SIG-M5 (cell line): Measurements from ENCODE around the gene UACA.
A peak's percentile ranks its signal among the peaks of the same experiment; 100 is the strongest.
"Not testable (repeated sequence)": the region's sequence is repeated elsewhere in the genome, so short reads cannot be mapped to it uniquely, and the experiment has no call there.

Experiments
- DNase-seq: peaks from one replicate; lab custom pipeline; 2025; lab: John Stamatoyannopoulos, UW

The UACA gene

DNA sequence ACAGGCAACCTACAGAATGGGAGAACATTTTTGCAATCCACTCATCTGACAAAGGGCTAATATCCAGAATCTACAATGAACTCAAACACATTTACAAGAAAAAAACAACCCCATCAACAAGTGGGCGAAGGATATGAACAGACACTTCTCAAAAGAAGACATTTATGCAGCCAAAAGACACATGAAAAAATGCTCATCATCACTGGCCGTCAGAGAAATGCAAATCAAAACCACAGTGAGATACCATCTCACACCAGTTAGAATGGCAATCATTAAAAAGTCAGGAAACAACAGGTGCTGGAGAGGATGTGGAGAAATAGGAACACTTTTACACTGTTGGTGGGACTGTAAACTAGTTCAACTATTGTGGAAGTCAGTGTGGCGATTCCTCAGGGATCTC, 100.3 kb downstream of the UACA start:
- DNase-seq: not testable (repeated sequence)

DNA sequence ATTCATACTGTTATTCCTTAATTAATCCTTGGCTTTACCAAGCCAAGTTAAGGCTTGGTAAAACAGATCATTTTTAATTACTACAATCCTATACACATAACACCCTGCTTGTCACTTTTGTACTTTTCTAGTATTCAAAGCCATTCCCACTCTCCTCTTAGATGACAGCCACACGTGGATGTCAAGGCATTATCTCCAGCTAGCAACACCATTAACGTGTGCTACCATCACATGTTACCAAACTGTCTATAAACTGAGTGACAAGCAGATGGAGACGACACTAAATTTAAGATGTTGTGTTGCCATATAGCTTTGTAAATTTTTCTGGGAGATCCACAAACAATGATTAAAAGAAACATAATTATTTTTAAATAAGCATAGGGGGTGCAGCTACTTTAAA, 103.7 kb downstream of the UACA start:
- DNase-seq: no peak

DNA sequence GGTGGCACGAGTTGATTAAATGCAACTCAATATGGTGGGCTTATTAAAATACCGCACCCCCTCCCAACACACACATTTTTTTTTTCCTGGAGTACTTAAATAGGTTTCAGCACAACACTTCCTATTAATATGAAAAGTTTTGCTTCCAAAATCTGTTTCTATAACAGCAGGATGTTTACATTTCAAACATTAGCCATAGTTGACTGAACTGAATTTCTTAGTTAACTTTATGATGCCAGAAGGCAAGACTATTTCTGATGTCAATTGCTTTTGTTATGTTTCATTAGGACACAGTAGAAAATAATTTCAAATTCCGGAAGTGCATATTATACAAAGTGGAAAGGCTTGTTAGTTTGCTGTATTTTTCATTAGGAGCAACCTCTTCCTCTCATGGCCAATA, 104.7 kb downstream of the UACA start:
- DNase-seq: no peak

DNA sequence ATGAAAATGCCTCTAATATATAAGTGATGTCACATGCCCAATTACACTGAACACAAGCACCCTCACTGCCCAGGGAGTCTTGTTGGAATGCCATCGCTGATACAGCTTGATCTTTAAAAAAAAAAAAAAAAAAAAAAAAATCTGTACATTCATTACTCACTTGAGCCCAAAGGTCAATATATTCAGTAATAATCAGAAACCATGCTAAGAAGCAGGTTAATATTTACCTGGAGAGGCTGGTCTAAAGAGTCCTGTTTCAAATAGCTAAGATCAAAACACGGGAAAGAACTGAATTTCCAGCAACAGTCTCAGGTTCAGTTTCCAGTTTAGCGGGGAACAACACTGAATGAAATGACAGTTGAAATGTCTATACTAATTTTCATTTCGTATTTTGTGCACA, 109.9 kb downstream of the UACA start:
- DNase-seq: no peak

DNA sequence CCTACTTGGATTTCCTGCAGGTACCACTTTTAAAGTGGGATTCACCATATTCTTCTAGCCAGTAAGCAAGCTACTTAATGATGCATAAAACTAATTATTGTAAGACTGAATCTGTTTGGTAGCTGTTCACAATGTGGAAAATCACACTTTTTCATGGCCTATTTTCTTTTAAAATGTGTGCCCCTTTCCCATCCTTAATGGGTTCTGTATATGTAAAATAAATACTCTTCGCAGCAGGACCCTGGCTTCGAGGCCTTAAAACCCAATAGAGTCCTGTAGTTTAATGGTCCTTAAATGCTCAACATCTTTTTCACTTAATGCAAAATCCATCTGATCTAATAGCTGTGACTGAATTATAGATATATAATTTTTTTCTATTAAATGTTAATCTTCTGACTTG, 111.0 kb downstream of the UACA start:
- DNase-seq: no peak

DNA sequence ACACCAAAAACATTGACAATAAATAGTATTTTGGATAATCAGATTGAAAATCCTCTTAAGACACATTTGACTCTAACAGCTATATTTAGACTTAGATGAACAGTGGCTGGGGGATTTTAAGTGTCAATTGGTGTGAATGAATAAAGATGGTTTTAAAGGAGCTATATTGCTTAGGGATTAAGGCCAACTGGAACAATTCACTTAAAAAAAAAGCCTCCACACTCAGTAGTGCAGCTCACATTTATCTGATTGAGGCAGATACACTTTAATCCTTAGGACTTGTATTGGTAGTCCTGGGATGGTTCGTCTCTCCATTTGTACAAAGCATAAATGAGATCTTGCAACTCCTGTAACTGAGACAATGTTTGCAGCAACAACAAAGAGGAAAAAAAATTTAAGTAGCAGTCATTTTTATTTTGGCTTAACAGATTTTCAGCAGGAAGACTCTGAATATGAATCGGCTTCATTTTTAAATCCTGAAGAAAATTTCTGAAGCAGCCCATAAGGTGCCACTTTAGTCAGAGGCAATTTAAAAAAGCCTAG, 112.0 kb downstream of the UACA start:
- no peak for DNase-seq

DNA sequence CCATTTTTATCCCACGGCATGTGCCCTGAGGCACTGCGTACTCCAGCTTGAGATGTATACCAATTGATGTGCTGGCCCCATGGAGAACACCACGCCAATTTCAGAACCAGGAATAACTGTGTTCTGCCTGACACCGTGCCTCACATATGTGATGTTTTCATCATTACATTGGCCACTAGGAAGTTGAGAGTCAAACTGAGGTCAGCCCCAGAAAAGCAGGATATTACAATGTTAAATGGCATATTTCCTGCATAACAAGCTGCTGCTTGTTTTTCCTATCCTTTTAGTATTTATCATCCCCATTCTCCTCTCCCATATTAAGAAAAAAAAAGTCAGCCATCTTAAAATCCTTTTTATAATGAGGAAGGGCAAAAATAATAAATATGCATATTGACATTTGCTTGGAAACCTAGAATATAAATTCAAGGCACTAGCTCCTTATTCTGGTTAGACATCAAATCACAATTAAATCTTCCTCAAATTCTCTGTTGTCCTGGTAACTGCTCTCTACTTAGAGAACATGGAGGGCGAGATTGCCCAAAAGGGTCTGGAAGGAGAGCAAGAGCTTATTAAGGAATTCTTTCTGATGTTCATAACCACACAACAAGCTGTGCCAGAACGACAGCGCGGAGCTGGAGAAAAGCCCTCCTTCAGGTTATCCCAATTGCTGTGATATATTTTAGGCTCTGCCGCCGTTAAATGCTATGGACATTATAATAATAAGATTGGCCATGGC, 112.6 kb downstream of the UACA start:
- DNase-seq: no peak

DNA sequence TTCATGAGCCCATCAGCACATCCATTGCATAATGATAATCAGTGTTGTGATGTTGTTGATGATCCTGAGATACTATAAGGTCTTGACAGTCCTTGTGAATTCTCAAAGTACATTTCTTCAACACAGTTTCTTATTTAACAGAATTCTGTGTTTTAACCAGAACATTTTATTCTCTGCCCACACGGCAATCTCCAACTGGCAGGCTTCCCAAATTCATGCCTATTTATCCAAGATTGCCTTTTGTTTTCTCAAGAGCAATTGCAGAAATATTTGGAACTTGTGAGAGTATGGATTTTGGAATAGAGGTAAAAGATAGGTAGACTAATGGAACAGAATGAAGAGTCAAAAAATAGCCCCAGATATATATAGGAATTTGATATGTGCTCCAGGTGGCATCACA, 116.0 kb downstream of the UACA start:
- no peak for DNase-seq

DNA sequence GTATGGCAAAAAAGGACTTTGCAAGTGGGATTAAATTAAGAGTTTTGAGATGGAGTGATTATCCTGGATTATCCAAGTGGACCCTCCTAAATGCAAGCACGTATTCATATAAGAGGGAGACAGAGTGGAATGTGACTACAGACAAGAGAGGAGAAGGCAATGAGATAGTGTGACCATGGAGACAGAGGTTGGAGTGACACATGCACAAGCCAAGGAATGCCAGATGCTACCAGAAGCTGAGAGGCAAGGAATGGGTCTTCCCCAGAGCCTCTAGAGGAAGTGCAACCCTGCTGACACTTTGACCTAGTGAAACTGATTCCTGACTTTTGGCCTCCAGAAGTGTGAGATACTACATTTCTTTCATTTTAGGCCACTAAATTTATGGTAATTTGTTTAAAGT, 117.2 kb downstream of the UACA start:
- DNase-seq: no peak

DNA sequence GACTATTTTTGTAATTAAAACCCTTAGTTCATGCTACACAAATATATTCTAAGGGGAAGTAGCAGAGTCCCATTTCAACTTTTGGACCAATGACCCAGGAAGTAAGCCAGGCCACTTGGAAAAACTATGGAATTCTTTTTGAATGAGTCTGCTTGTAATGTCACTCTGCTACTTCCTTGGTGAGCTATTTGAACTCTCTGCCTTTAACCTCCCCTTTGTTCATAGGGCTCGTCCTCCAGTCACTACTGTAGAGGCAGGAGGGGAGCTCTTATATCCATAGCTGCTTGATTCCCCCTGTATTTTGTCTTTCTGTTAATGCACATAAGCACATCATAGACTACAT, 119.6 kb downstream of the UACA start:
- no peak for DNase-seq

DNA sequence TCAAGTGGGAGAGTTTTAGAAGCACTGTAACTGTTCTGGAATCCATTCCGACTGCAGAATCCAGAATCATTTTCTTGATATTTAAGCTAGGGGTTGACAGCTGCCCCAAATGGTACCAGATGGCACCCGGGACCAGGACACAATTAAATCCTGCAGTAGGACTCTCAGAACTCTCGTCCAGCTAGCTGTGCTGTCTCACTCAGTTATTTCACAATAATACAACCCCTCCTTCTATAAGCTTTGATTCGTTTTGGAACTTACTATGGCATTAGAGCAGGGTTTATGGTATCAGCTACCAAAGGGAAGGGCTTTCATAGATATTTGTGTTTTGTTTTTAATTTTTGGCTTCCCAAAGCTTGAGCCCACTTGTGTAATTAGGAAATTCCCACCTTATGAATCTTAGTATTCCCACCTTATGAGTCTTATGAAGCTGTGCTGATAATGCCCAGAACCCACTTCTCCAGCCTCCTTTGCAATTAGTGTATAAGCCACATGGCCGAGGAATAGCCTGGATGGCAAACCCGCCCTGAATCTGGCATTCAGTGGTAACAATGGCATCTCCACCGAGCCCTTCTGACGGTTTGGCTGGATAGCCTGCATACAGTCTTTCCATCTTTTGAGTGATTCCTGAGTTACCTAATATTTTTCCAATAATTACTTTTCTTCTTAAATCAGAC, 120.1 kb downstream of the UACA start:
- DNase-seq: no peak

DNA sequence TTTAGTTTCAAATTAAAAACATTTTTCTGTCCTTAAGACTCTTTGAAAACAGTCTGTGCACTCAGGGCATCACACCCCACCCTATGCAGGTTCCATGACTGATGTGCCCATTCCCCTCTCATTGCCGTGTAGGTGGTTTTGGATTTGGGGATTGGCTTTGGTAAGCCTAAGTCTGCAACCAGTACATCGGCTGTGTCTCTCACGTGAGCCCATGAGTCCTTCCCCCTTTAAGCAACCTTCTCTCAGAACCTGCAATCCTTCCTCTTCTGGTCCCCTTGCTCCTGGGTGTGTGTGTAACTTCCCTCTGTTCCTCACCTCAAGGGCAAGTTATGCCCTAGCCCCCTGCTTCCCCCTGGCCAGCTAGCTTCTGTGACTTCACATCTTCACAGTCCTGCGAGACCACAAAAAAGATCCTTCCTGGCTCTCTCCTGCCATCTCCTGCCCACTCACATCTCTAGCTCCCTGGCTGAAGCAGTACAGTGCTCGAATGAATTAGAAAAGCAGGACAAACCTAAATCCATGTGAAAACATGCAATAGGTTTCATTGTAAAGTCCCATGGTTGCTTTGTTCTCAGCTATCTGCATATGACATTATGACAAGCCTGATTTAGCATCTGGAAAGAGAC, 126.7 kb downstream of the UACA start:
- DNase-seq: peak; percentile 60

DNA sequence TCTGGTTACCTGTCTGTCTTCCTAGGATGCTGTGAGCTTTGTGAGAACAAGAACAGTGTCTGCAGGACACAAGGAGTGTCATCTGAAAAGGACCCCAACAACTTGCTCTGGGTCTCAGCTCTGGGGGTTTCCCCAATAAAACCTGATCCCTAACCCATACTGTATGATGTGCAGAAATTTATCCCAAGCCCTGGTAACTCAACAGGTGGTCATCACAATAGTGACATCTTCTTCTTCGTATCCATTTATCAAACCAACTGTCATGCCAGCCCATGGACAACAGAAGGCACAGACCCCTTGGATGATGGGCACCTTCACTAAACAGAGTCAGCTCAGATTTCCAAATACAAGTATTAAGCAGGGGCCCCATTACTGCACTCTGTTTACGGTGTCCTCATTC, 127.5 kb downstream of the UACA start:
- DNase-seq: no peak

DNA sequence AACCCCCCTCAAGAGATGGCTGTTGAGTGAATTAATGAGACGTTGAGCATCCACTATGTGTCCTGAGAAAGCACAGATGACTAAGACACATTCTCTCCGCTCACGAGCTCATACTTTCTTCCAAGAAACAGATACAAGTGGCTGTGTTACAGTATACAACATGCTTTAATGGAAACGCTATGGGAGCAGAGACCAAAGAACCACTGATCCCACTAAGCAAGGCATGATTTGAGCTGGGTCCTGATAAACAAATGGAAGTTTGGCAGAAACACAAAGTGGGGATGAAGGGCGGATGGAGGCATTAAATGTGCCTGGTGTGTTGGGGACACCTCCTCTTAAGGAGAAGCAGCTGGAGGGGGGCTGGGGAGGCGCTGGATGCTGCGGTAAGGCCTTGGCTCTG, 129.4 kb downstream of the UACA start:
- DNase-seq: no peak

DNA sequence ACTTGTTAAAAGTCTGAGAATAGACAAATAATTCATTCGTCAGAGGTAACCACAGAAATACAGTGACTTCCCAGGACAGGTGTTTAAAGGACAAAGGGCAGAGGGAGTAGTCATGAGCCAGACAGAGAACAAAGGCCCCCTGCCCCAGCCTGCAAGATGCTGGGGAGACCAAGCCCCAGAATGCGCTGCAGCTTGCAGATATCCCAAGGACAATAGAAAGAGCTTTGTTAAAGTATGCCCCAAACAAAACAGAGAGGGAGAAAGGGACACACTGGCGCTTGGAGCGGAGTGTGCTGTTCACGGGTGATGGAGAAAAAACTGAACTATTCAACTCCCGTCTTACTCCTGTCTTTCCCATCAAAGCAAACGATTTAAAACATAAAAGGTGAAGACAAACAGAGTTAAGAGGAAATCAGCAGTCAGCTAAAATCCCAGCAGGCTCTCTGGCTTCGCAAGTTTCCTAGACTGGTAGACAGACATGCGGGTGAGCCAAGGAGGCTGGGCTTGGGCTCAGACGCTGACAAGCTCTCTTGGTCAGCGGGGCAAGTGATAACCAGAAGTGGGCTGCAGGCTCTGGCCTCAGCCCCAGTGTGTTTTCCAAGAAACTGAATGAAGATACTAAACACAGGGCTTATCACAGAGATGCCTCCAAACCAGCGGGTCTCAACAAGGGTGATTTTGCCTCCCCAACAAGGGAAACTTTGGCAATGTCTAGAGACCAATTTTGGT, 130.1 kb downstream of the UACA start:
- DNase-seq: no peak

DNA sequence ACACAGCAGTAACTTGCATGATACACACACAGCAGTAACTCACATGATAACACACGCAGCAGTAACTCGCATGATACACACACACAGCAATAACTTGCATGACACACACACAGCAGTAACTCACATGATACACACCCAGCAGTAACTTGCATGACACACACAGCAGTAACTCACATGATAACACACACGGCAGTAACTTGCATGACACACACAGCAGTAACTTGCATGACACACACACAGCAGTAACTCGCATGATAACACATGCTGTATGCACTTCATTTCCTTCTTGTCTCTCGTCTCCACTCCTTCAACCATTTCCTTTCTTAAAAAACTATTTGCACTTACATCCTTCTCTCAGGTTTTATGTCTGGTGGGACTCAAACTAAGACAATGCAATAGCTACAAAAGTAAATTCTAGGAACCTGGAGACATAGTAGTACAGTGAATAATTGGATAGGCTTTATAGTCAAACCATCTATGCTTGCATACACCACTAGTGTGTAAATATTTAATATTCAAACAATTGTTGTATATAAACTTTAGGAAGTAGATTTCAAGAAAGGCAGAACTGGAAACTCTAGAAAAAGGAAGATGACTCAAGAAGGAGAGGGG, 130.8 kb downstream of the UACA start:
- peak; percentile 46 for DNase-seq

DNA sequence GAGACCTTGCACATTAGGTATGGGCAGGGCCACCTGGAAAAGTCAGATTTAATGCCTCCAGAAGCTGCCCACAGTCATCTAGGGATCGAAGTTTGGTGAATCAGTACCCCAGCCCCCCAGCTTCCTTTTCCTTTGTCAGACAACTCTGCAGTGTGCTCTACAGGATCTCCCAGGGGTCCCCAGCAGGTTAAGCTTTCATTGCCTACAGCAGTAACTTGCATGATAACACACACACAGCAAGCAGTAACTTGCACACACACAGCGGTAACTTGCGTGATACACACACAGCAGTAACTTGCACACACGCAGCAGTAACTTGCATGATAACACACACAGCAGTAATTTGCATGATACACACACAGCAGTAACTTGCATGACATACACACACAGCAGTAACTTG, 131.3 kb downstream of the UACA start:
- no peak for DNase-seq

DNA sequence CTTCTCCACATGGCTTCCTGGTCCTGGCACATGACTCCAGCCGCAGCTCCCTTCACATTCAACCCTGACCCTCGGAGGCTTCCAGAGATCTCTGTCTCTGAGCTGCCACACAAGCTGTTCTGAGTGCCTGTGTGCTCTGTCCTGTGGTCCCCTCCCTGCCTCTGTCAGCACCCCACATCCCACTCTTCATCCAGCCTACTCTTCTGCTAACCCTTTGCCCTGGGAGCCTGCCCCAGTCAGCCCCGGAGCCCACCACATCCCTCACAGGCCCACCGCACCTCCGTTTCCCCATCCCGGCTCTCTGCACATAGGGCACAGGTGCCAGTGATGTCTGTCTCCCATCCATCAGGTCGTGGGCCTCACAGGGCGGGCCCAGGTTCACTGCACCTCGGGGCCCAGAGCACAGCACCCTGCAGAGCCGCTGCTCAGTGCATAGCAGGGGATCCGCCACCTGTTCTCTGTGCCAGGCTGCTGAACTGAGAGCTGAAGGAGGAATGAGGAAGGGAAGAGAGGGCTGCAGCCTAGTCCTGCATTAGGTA, 133.6 kb downstream of the UACA start:
- no peak for DNase-seq

DNA sequence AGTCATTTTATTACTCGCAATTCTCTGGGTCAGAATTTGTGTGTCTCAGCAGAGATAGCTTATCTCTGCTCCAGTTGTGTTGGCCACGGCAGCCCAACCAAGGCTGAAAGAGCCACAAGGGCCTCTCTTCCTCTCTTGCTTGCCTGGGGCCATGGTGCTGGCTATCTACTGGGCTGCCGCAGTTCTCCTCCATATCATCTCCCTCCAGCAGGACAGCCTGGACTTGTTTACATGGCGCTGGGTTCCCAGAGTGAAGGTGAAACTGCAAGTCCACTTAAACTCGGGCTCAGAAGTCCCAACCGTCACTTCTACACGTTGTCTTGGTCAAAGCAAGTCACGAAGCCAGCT, 134.8 kb downstream of the UACA start:
- DNase-seq: no peak

DNA sequence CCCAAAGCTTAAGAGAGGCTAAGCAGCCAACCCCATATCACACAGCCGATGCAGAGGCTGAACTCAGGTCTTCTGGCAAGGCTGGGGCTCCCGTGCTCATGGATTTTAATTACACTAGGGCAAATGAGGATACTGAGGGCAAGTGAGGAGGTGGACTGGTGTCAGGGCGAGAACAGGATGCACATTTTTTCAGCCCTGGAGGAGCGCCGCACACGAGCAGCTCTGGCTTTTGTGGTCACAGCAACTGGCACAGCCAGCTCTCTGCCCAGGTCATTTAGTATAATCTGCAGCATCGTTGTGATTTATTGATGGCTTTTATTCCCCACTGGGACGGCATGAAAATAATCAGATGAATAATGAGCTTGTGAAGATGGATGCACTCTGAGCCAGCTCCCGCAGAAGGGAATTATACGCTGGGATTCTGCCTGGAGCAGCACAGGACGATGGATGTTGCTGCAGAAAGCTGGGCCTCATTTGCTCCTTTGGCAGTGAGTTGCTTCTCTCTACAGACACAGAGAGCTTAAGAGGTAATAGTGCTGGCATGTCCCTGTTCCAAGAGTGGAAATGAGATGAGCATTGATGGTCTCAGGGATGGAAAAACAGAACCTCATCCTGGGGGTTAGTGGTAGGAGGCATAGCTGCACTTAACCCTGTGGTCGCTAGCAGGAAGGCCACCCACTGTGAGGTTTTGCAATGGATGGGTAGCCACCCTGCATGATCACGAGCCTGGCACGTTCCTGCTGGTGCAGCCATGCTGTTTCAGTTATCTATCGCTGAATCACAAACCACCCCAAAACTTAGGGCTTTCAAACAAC, 135.4 kb downstream of the UACA start:
- peak; percentile 78 for DNase-seq

DNA sequence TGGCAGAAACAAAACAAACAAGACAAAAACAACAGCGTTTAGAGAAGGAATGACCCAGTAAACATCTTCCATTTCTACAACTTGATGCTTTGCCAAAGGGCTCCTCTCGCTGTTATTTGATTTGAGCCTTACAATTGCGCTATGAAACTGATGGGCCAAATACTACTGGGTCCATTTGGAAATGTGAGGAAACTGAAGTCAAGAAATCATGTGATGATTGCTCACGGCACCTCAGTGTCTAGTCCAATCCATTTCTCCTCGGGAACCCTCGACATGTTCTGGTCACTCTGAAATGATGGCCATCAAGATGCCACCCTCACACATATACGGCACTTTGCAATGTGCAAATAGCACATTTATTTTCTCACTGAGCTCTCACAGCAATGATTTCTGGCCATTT, 136.0 kb downstream of the UACA start:
- no peak for DNase-seq
